Activated naive CD4-positive, alpha-beta T cell treated with anti-CD3 and anti-CD28 coated beads, Interleukin-2, amount 10 ng/mL, durations not matched to agents 5 hours and 36 hours (primary cell): Measurements from ENCODE around the gene TIMM17B. TPM values are rescaled to one million over a fixed set of nuclear protein-coding genes. Genes with fewer than 3 reads are reported as not detected.

Experiments used
- total RNA-seq, 2 experiments: library from RNA; stranded (reverse); gene quantifications; one replicate each; pipeline ENCODE4 v1.2.3, GENCODE V29; 2021

TIMM17B gene
- 10 to 100 TPM; 38.8 to 39.9 TPM for total RNA-seq

GRCh38 chrX:48897625-48898306 is at the start of gene TIMM17B, which contains the start of gene PQBP1:
TSS of gene TIMM17B (minus strand) at chrX:48897768. CDS start at chrX:48897749, 19 bp downstream.
TSS of gene PQBP1 (plus strand) at chrX:48897930. CDS start at chrX:48898510, 580 bp downstream.

GRCh38 chrX:48918643-48919340 is 21.2 kb upstream of the TIMM17B start, which contains the start of gene PIM2:
TSS of gene PIM2 (minus strand) at chrX:48919024. CDS start at chrX:48918834, 190 bp downstream.

GRCh38 chrX:48911412-48912182 is 14.0 kb upstream of the TIMM17B start, which contains the start of gene SLC35A2:
TSS of gene SLC35A2 (minus strand) at chrX:48911646. CDS start at chrX:48911636, 10 bp downstream.

Other genes with a start within 250 kb of the TIMM17B start
- gene WAS, start 214.0 kb downstream of the TIMM17B start, total RNA-seq = 100 to 1,000 TPM; 155 to 171 TPM
- 10 to 100 TPM; 22.9 to 24.2 TPM for gene SUV39H1, start 201.0 kb downstream of the TIMM17B start, total RNA-seq
- not detected for gene GLOD5, start 136.0 kb downstream of the TIMM17B start, total RNA-seq
- not detected for gene GATA1, start 111.2 kb downstream of the TIMM17B start, total RNA-seq
- gene HDAC6, start 95.7 kb downstream of the TIMM17B start, total RNA-seq = 100 to 1,000 TPM; 103 to 104 TPM
- gene ERAS, start 71.3 kb downstream of the TIMM17B start, total RNA-seq = not detected
- gene PCSK1N, start 62.2 kb downstream of the TIMM17B start, total RNA-seq = under 1 TPM; 0.38 to 0.91 TPM
- gene PQBP1, start 162 bp upstream of the TIMM17B start, total RNA-seq = 10 to 100 TPM; 93.7 to 97.5 TPM
- gene SLC35A2, start 13.9 kb upstream of the TIMM17B start, total RNA-seq = 10 to 100 TPM; 17.7 to 21.5 TPM
- gene PIM2, start 21.3 kb upstream of the TIMM17B start, total RNA-seq = 100 to 1,000 TPM; 297 to 304 TPM
- gene OTUD5, start 59.8 kb upstream of the TIMM17B start, total RNA-seq = 10 to 100 TPM; 54.1 to 55.2 TPM
- gene KCND1, start 74.1 kb upstream of the TIMM17B start, total RNA-seq = 1 to 10 TPM; 3.5 to 4.2 TPM
- gene GRIPAP1, start 104.5 kb upstream of the TIMM17B start, total RNA-seq = 100 to 1,000 TPM in 1 of 2 experiments, 10 to 100 TPM in 1; 97.9 to 104 TPM
- 10 to 100 TPM; 25.8 to 26.5 TPM for gene TFE3, start 145.6 kb upstream of the TIMM17B start, total RNA-seq
- 1 to 10 TPM; 7.5 TPM for gene CCDC120, start 161.2 kb upstream of the TIMM17B start, total RNA-seq
- gene PRAF2, start 176.2 kb upstream of the TIMM17B start, total RNA-seq = 10 to 100 TPM; 23.8 to 26.7 TPM
- gene WDR45, start 182.1 kb upstream of the TIMM17B start, total RNA-seq = 10 to 100 TPM; 63.5 to 66.2 TPM
- 10 to 100 TPM; 40.2 to 43.1 TPM for gene GPKOW, start 226.0 kb upstream of the TIMM17B start, total RNA-seq